HepG2 (cell line): Measurements from ENCODE around the gene CFAP90. TPM values are rescaled to one million over a fixed set of nuclear protein-coding genes. Genes with fewer than 3 reads are reported as not detected.

Experiments
- ATAC-seq: fragments of 200-7000 bp; cut with Tn5 transposase; 3 replicates; pipeline ENCODE4 v1.9.1; 2020; ENCODE audit warnings: mild to moderate bottlenecking, moderate library complexity
- BruUV-seq: library from RNA; stranded (reverse); fragments of 400-500 nt; replicated peaks from 2 replicates; lab custom pipeline; 2021; lab: Mats Ljungman, UMichigan
- CTCF ChIA-PET: fragments of 300-600 bp; formaldehyde crosslinking; extraction: SDS; loops from one replicate; lab custom pipeline; 2021; ENCODE audit warnings: low total read pairs, inconsistent platforms, low intra/inter-chr PET ratio; lab: Yijun Ruan, JAX
- POLR2A ChIA-PET: fragments of 350-600 bp; sonication (Branson Sonifier 250); formaldehyde crosslinking; loops from one replicate; lab custom pipeline; 2020; ENCODE audit warnings: antibody characterized with exemption, inconsistent platforms; lab: Yijun Ruan, JAX
- DNase-seq: peaks from one replicate; pipeline ENCODE4 v3.0.0-alpha.2; 2015; ENCODE audit warnings: low spot score
- FAIRE-seq: peaks from 3 replicates; lab custom pipeline; 2011; peaks lifted over from hg19 to GRCh38; lab: Jason Lieb, UNC
- H2AFZ ChIP-seq: one replicate; pipeline ENCODE4 v1.6.1; 2011; ENCODE audit warnings: low read length, inconsistent platforms
- H3K27ac ChIP-seq: fragments of 300-600 bp; 3 replicates; pipeline ENCODE4 v1.8.0; 2011; ENCODE audit warnings: mixed run types, mild to moderate bottlenecking, mixed read lengths, low read length, inconsistent platforms; ENCODE audit not compliant: insufficient read depth; ENCODE audit errors: extremely low read length
- H3K27me3 ChIP-seq, 2 experiments: fragments of 200-600 bp in 1 of 2; 2 replicates in 1 of 2; 3 replicates in 1 of 2; pipeline versions ENCODE4 v1.6.0 to v1.8.0; 2011; ENCODE audit warnings: low read length in 2 of 2, mild to moderate bottlenecking in 2 of 2, moderate library complexity in 2 of 2, inconsistent platforms in 1 of 2; ENCODE audit not compliant: insufficient read depth in 2 of 2, control insufficient read depth in 1 of 2
- H3K36me3 ChIP-seq, 2 experiments: fragments of 200-600 bp in 1 of 2; replicated peaks in 1 of 2; 2 replicates in 1 of 2; 3 replicates in 1 of 2; pipeline versions ENCODE4 v1.5.1 to v1.8.0; 2011; ENCODE audit warnings: low read length in 2 of 2, inconsistent platforms in 1 of 2; ENCODE audit not compliant: insufficient read depth in 2 of 2, control insufficient read depth in 1 of 2
- H3K4me1 ChIP-seq: 2 replicates; pipeline ENCODE4 v1.5.1; 2012; ENCODE audit warnings: low read length, inconsistent platforms; ENCODE audit not compliant: insufficient read depth
- H3K4me2 ChIP-seq: 2 replicates; pipeline ENCODE4 v1.6.0; 2011; ENCODE audit warnings: low read depth, low read length, inconsistent platforms
- H3K4me3 ChIP-seq, 3 experiments: fragments of 200-600 bp in 1 of 3; sonication (generic), shearing (Covaris generic) in 1 of 3; replicated peaks in 1 of 3; 2 replicates each; pipeline ENCODE4 v1.5.1; 2011 to 2016; ENCODE audit warnings: low read length in 3 of 3, inconsistent platforms in 2 of 3, low read depth in 2 of 3, mild to moderate bottlenecking in 2 of 3, control low read depth in 1 of 3, mixed read lengths in 1 of 3; ENCODE audit not compliant: insufficient read depth in 1 of 3
- H3K79me2 ChIP-seq: one replicate; pipeline ENCODE4 v1.6.1; 2011; ENCODE audit warnings: low read length, inconsistent platforms; ENCODE audit not compliant: insufficient read depth
- H3K9ac ChIP-seq: 2 replicates; pipeline ENCODE4 v1.6.0; 2011; ENCODE audit warnings: mild to moderate bottlenecking, low read depth, low read length, inconsistent platforms; ENCODE audit not compliant: insufficient read depth
- H3K9me3 ChIP-seq: 2 replicates; pipeline ENCODE4 v1.5.1; 2012; ENCODE audit warnings: mild to moderate bottlenecking, low read length
- H4K20me1 ChIP-seq: 2 replicates; pipeline ENCODE4 v1.6.0; 2011; ENCODE audit warnings: inconsistent platforms, mild to moderate bottlenecking, low read length, moderate library complexity; ENCODE audit not compliant: insufficient read depth
- ZMYM4 ChIP-seq: sonication (generic); formaldehyde crosslinking; IDR thresholded peaks from 2 replicates; pipeline ENCODE4 v1.8.1; 2023; ENCODE audit warnings: mild to moderate bottlenecking, missing genetic modification reagents
- ZNF407 ChIP-seq: sonication (generic); formaldehyde crosslinking; IDR thresholded peaks from one replicate; pipeline ENCODE4 v1.5.1; 2020; ENCODE audit warnings: mild to moderate bottlenecking, missing genetic modification reagents; ENCODE audit errors: not compliant biosample characterization
- ZNF639 ChIP-seq: conservative IDR thresholded peaks from 2 replicates; pipeline ENCODE4 v1.6.1; 2018; ENCODE audit warnings: missing genetic modification reagents
- WGBS: methylation state at CpG from one replicate; pipeline ENCODE4 v1.1.6; 2017; ENCODE audit warnings: low lambda C conversion rate; 5-methylcytosine and 5-hydroxymethylcytosine counted together
- in situ Hi-C: cut with HindIII; loops from 2 replicates; pipeline ENCODE4 v1.10.0; 2017; ENCODE audit warnings: low pct_unique_long_range_greater_than_20kb; ENCODE audit not compliant: extremely low pct_ligation_motif_present
- intact Hi-C: fragments of 100-400 bp; cut with micrococcal nuclease; formaldehyde crosslinking; loops from one replicate; pipeline ENCODE4 v1.10.0; 2022; ENCODE audit not compliant: unreplicated experiment
- polyA plus RNA-seq, 8 experiments: library from polyadenylated mRNA; depleted of rRNA in 3 of 8; stranded (reverse) in 7 of 8; unstranded in 1 of 8; fragments of >200 nt; fragmentation: Illumina TruSeq in 4 of 8; extraction: Trizol in 4 of 8; gene quantifications; 2 replicates each; pipeline versions ENCODE4 v1.2.1 to v1.2.3, GENCODE V29; 2011 to 2016; ENCODE audit warnings: low read depth in 4 of 8, missing spikeins in 1 of 8, mixed read lengths in 1 of 8; ENCODE audit not compliant: insufficient read depth in 1 of 8
- total RNA-seq, 5 experiments: library from RNA; depleted of rRNA; stranded (reverse); fragments of >200 nt; fragmentation: Illumina TruSeq; extraction: Trizol; gene quantifications; 2 replicates each; pipeline ENCODE4 v1.2.3, GENCODE V29; 2016; ENCODE audit warnings: low read depth in 1 of 5

Gene CFAP90
- total and polyA plus RNA-seq, 2 of the 13 experiments (the other 11 are each of a cell fraction or from before 2014, with no cell fraction given) = 0.11 TPM; not detected in 1

- ChIA-PET CTCF (no interaction called here), POLR2A (no interaction called here)
- Histone ChIP-seq H2AFZ (no peak overlapping the region), H3K4me2 (no peak overlapping the region), H3K36me3 (no peaks in the 10 kb centered on the region), H3K9ac (no peak overlapping the region), H3K27me3 (peaks cover 3 to 7% of the 10 kb centered on the region in 2 experiments; a peak in 2 of 5 replicates), H3K4me1 (no peaks in the 10 kb centered on the region), H3K9me3 (no peaks in the 10 kb centered on the region), H3K27ac (no peak overlapping the region), H3K79me2 (no peaks in the 10 kb centered on the region), H4K20me1 (no peaks in the 10 kb centered on the region), H3K4me3 (no peak overlapping the region)
- BruUV-seq = no TSS peak
- no peak for ATAC-seq
- FAIRE-seq = no peak
- DNase-seq = no peak
- WGBS = 0% methylated on average over 5 of the region's 5 CpGs
- in situ Hi-C loops = no loop called here
- intact Hi-C loops = no loop called here
- TF ChIP-seq ZNF639 (CRISPR knock-in tag) (no peak), ZMYM4 (CRISPR knock-in tag) (no peak), ZNF407 (CRISPR knock-in tag) (no peak)
These were observed 56.6 kb downstream of the CFAP90 start for GRCh38 chr5:7794311-7794710.
